Raji (cell line): Measurements from ENCODE around the gene KRT77.

Experiments used
- POLR2A ChIP-seq: IDR thresholded peaks from 2 replicates; pipeline ENCODE4 v1.6.1; 2011; ENCODE audit warnings: low read depth, low read length, control low read depth; ENCODE audit not compliant: insufficient read depth

KRT77 gene

GRCh38 chr12:52677126-52677525, 26.2 kb downstream of the KRT77 start:
- no peak for TF ChIP-seq POLR2A

- no peak for TF ChIP-seq POLR2A
Measured at GRCh38 chr12:52676163-52676562, 27.2 kb downstream of the KRT77 start.

- TF ChIP-seq POLR2A = no peak
Measured at GRCh38 chr12:52675301-52675701, 28.0 kb downstream of the KRT77 start.

GRCh38 chr12:52674433-52674775, 28.9 kb downstream of the KRT77 start:
- no peak for TF ChIP-seq POLR2A

GRCh38 chr12:52673713-52674432, 29.5 kb downstream of the KRT77 start:
- no peak for TF ChIP-seq POLR2A

GRCh38 chr12:52673217-52673616, 30.1 kb downstream of the KRT77 start:
- no peak for TF ChIP-seq POLR2A

- no peak for TF ChIP-seq POLR2A
Measured at GRCh38 chr12:52672321-52672933, 30.9 kb downstream of the KRT77 start.

- TF ChIP-seq POLR2A = no peak
Measured at GRCh38 chr12:52670961-52671360, 32.4 kb downstream of the KRT77 start.

- no peak for TF ChIP-seq POLR2A
Measured at GRCh38 chr12:52670506-52670905, 32.8 kb downstream of the KRT77 start.

- no peak for TF ChIP-seq POLR2A
Measured at GRCh38 chr12:52669426-52669825, 33.9 kb downstream of the KRT77 start.

- no peak for TF ChIP-seq POLR2A
Measured at GRCh38 chr12:52667931-52668330, 35.4 kb downstream of the KRT77 start.

- TF ChIP-seq POLR2A = no peak
Measured at GRCh38 chr12:52667509-52667908, 35.8 kb downstream of the KRT77 start.

GRCh38 chr12:52666471-52666870, 36.9 kb downstream of the KRT77 start:
- no peak for TF ChIP-seq POLR2A

- TF ChIP-seq POLR2A = no peak
Measured at GRCh38 chr12:52663420-52663819, 39.9 kb downstream of the KRT77 start.

GRCh38 chr12:52662918-52663229, 40.5 kb downstream of the KRT77 start:
- TF ChIP-seq POLR2A = no peak

- no peak for TF ChIP-seq POLR2A
Measured at GRCh38 chr12:52662093-52662917, 41.0 kb downstream of the KRT77 start.
